Kidney (tissue), 14 donors: ENCODE results near the gene CCDC192. TPM values are rescaled to one million over a fixed set of nuclear protein-coding genes. Genes with fewer than 3 reads are reported as not detected.

ENCODE experiments used
- DNase-seq, 5 donors: peaks; one replicate each; pipeline ENCODE4 v3.0.0-alpha.2; 2013 to 2020
- FAIRE-seq: peaks from 2 replicates; lab custom pipeline; 2012; peaks lifted over from hg19 to GRCh38; lab: Jason Lieb, UNC
- H3K27ac ChIP-seq, 2 donors: one replicate each; pipeline ENCODE4 v1.7.0; 2013; ENCODE audit warnings: low read depth in 2 of 2, low read length in 2 of 2, inconsistent platforms in 1 of 2
- H3K27me3 ChIP-seq: one replicate; pipeline ENCODE4 v1.7.1; 2013; ENCODE audit warnings: low read length, inconsistent platforms; ENCODE audit not compliant: control insufficient read depth, insufficient read depth
- H3K36me3 ChIP-seq, 3 donors: one replicate each; pipeline versions ENCODE4 v1.7.0 to v1.7.1; 2013; ENCODE audit warnings: low read length in 3 of 3, control low read depth in 1 of 3, inconsistent platforms in 1 of 3; ENCODE audit not compliant: insufficient read depth in 3 of 3, control insufficient read depth in 2 of 3
- H3K4me1 ChIP-seq, 3 donors: one replicate each; pipeline versions ENCODE4 v1.7.0 to v1.7.1; 2013; ENCODE audit warnings: low read length in 3 of 3, inconsistent platforms in 1 of 3, low read depth in 1 of 3; ENCODE audit not compliant: control insufficient read depth in 2 of 3, insufficient read depth in 2 of 3
- H3K4me3 ChIP-seq, 3 donors: one replicate each; pipeline versions ENCODE4 v1.7.0 to v1.8.1; 2013; ENCODE audit warnings: low read length in 3 of 3, control low read depth in 1 of 3, inconsistent platforms in 1 of 3
- H3K9ac ChIP-seq, 3 donors: one replicate each; pipeline versions ENCODE4 v1.7.0 to v1.7.1; 2013; ENCODE audit warnings: low read length in 3 of 3, control low read depth in 1 of 3, inconsistent platforms in 1 of 3
- H3K9me3 ChIP-seq, 3 donors: one replicate each; pipeline versions ENCODE4 v1.7.0 to v1.7.1; 2013; ENCODE audit warnings: low read length in 3 of 3, control low read depth in 1 of 3, inconsistent platforms in 1 of 3; ENCODE audit not compliant: control insufficient read depth in 2 of 3, insufficient read depth in 1 of 3
- intact Hi-C: fragments of 100-400 bp; cut with DNase I; formaldehyde crosslinking; loops from one replicate; pipeline ENCODE4 v1.11.1; 2022
- polyA plus RNA-seq: library from polyadenylated mRNA; stranded (reverse); fragments of 350-450 nt; fragmentation: Illumina TruSeq; extraction: RNeasy Lipid Tissue Mini Kit (QIAGEN cat#74804); gene quantifications from one replicate; pipeline ENCODE4 v1.2.3, GENCODE V29; 2014; ENCODE audit warnings: low read depth, low replicate concordance; ENCODE audit not compliant: insufficient read depth
- total RNA-seq: library from RNA; stranded (reverse); fragmentation: NEBNext Ultra II Directional; extraction: Animal tissue kit (Norgen Biotek cat#: 25700); gene quantifications from one replicate; pipeline ENCODE4 v1.2.1, GENCODE V29; 2021
- TF ChIP-seq, protein P1 (sequence below): IDR thresholded peaks from 3 replicates; pipeline ENCODE4 v1.5.1; 2012; ENCODE audit warnings: mild to moderate bottlenecking, moderate library complexity, borderline replicate concordance; ENCODE audit not compliant: insufficient read depth; ENCODE audit errors: extremely low read depth
- donor health status: control.
- donor health status: control.
- donor health status: control.
- donor health status: control.
- donor health status: control.
- donor health status: DM: yes; HTN: yes; CAD: no.
- donor health status: Normal renal cell carcinoma (clear cell type).

Gene CCDC192
- total and polyA plus RNA-seq, 2 donors from 2014 or later = not detected

DNA sequence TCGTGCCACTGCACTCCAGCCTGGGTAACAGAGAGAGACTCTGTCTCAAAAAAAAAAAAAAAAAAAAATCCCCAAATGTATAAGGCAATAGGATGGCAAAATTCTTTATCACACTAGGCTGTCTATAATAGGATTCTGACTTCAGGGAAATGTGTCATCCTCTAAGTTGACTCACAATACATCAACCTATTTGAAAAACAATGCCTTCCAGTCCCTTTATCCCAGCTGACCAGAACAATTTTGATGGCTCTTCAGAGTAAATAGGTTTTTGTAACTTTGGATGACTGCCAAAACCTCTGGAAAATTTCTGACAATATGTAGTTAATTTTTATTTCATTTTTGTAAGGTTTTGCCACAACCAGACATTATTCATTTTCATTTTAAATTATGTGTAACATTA is 184.1 kb downstream of the CCDC192 start:
- no peak overlapping the region for H3K27ac ChIP-seq
- no peak overlapping the region for H3K9ac ChIP-seq
- intact Hi-C loops = no loop called here
- no peaks in the 10 kb centered on the region for H3K27me3 ChIP-seq
- peaks cover 0 to 2% (median 0%) of the 10 kb centered on the region in 3 donors for H3K4me1 ChIP-seq
- no peak overlapping the region for H3K4me3 ChIP-seq
- no peaks in the 10 kb centered on the region for H3K9me3 ChIP-seq
- no peaks in the 10 kb centered on the region for H3K36me3 ChIP-seq
- no peak for FAIRE-seq
- TF ChIP-seq, protein P1, sequence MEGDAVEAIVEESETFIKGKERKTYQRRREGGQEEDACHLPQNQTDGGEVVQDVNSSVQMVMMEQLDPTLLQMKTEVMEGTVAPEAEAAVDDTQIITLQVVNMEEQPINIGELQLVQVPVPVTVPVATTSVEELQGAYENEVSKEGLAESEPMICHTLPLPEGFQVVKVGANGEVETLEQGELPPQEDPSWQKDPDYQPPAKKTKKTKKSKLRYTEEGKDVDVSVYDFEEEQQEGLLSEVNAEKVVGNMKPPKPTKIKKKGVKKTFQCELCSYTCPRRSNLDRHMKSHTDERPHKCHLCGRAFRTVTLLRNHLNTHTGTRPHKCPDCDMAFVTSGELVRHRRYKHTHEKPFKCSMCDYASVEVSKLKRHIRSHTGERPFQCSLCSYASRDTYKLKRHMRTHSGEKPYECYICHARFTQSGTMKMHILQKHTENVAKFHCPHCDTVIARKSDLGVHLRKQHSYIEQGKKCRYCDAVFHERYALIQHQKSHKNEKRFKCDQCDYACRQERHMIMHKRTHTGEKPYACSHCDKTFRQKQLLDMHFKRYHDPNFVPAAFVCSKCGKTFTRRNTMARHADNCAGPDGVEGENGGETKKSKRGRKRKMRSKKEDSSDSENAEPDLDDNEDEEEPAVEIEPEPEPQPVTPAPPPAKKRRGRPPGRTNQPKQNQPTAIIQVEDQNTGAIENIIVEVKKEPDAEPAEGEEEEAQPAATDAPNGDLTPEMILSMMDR = no peak
- DNase-seq = no peak

DNA sequence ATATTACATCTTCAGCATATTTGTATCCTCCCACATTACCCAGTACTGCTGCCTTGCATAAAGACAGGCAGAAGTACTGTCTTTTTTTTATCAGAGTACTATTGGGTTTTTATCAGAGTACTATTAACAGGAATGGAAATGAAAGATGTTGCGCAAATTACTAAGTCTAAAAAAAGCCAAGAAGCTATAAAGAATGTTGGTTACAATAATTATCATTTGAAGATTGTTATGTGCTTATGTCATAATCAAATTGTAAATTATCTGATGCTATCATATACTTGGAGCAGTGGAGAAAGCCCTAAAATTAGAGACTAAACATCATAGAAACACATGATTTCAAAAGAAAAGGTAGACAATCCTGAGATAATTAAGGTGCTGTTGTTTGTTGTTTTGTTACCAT is 188.8 kb downstream of the CCDC192 start:
- FAIRE-seq = no peak
- H3K4me3 ChIP-seq = no peak overlapping the region
- no peaks in the 10 kb centered on the region for H3K27me3 ChIP-seq
- H3K36me3 ChIP-seq = no peaks in the 10 kb centered on the region
- TF ChIP-seq, protein P1 = no peak
- H3K9me3 ChIP-seq = no peaks in the 10 kb centered on the region
- no peak for DNase-seq
- H3K9ac ChIP-seq = no peak overlapping the region
- intact Hi-C loops = no loop called here
- no peaks in the 10 kb centered on the region for H3K4me1 ChIP-seq
- no peak overlapping the region for H3K27ac ChIP-seq

DNA sequence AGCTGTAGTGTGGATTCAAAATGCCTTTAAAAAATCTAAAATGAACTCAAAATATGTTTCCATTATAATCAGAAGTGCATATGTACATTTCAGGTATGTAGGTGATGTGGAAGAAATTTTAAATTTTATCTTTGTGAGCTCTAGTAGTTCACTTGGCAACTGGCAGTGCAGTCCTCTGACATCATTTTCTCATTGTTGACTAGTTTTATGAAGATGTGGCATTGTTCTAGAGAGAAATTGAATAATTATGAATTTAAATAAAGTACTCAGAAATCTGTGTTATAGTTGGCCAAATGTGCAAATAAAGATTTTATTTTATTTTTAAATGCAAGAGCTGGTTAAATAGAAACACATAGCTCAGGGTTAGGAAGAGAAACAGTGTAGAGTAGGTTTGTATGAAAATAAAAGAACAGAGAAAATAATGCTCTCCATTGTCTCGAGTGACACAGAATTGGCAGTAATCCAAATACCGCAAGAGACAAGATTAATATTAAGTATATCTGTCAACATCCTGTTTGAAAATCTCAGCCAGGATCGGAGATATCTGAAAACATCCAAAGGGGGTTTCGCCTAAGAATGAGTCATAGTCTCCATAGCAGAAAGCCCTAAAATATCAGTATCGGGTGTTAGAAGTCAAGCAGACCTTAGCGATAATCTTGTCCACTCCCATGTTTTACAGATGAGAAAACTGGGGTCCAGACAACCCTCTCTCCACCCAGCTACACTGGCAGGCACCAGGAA is 189.4 kb downstream of the CCDC192 start:
- TF ChIP-seq, protein P1 = no peak
- H3K27me3 ChIP-seq = no peaks in the 10 kb centered on the region
- H3K4me1 ChIP-seq = no peaks in the 10 kb centered on the region
- H3K4me3 ChIP-seq = no peak overlapping the region
- H3K36me3 ChIP-seq = no peaks in the 10 kb centered on the region
- no peak overlapping the region for H3K9ac ChIP-seq
- FAIRE-seq = no peak
- intact Hi-C loops = no loop called here
- no peak overlapping the region for H3K27ac ChIP-seq
- peak in 1 of 5 donors; percentile 39 for DNase-seq
- H3K9me3 ChIP-seq = no peaks in the 10 kb centered on the region
